Heart left ventricle (tissue), 13 donors: ENCODE data around the gene TMEM179.

ENCODE experiments used
- CTCF ChIP-seq, 12 donors: fragments of 200-600 bp; sonication (generic) in 4 of 12; IDR thresholded peaks; one replicate each; pipeline versions ENCODE4 v1.5.0 to v1.8.0; 2018 to 2022; ENCODE audit warnings: antibody characterized with exemption in 12 of 12, mild to moderate bottlenecking in 5 of 12
- POLR2A ChIP-seq, 2 donors: fragments of 450-650 bp; IDR thresholded peaks; one replicate each; pipeline ENCODE4 v1.6.1; 2017; ENCODE audit warnings: antibody characterized with exemption in 2 of 2, mild to moderate bottlenecking in 2 of 2, moderate library complexity in 2 of 2
- donor health status: ischemic (EF 13 %, LVEDD 7.1; RV severe dilation, severe dysfunction).
- donor health status: DM: no; HTN: yes; CAD: no.
- donor health status: DM: no; HTN: no; CAD: no.
- donor health status: ischemic (EF 25% LVEDD 6.9; RV normal size, moderate dysfunction).
- donor health status: ischemic (EF 25% LVEDD 5.7; RV mildly dilated, moderate dysfunction).
- donor health status: ischemic (EF 35%, LVEDD 5.7; RV mildly dilated, moderate dysfunction).
- donor health status: nonischemic (EF 11% LVEDD 7.7; RV severe dilation, severe dysfunction).
- donor health status: DM: yes; HTN: yes; CAD: no.
- donor health status: PGD.
- donor health status: ischemic (EF 29% LVEDD 5.4; RV normal size, mild dysfunction).
- donor health status: nonischemic (EF 23%, LVEDD 6.1; RV moderate dilation, normal function).

DNA sequence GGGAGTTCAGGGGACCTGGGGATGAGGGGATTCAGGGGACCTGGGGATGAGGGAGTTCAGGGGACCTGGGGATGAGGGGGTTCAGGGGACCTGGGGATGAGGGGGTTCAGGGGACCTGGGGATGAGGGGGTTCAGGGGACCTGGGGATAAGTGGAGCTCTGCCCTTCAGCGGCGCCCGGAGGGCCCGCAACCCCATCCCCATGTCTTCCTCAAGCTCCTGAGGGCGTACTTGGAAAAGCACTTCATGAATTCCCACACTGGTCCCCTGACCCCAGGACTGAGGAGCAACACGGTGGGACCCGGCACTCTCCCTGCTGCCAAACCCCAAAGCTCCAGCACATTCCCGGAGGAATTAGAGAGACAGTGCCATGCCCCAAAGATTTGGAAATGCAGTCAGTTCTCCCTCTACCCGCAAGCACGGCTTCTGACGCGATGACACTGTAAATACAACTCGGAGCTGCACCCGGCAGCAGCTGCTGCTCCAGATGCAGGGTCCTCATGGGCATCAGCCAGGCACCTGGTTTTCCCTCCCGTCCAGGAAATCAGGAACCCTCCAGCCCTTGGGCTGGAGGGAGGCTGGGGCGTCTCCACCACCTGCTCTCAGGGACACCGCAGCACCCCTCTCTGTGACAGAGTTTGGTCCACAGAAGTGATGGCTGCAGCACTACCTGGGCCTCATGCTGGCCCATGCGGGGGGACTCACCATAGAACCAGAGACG, 57.8 kb downstream of the TMEM179 start:
- TF ChIP-seq CTCF (IDR thresholded peaks at IDR 0.05) (no peak), POLR2A (IDR thresholded peaks at IDR 0.05) (no peak)
